Esophagus squamous epithelium (tissue), 4 donors: ENCODE data around the gene MTR.

ENCODE experiments used
- CTCF ChIP-seq, 6 experiments: fragments of 450-650 bp in 4 of 6; fragments of 200-600 bp in 2 of 6; sonication (generic) in 2 of 6; IDR thresholded peaks; one replicate each; pipeline ENCODE4 v1.5.1; 2016 to 2019; ENCODE audit warnings: antibody characterized with exemption in 6 of 6, mild to moderate bottlenecking in 4 of 6, moderate library complexity in 4 of 6
- POLR2A ChIP-seq, 4 donors: fragments of 450-650 bp; IDR thresholded peaks; one replicate each; pipeline ENCODE4 v1.6.1; 2017; ENCODE audit warnings: antibody characterized with exemption in 4 of 4, mild to moderate bottlenecking in 4 of 4, moderate library complexity in 3 of 4

DNA sequence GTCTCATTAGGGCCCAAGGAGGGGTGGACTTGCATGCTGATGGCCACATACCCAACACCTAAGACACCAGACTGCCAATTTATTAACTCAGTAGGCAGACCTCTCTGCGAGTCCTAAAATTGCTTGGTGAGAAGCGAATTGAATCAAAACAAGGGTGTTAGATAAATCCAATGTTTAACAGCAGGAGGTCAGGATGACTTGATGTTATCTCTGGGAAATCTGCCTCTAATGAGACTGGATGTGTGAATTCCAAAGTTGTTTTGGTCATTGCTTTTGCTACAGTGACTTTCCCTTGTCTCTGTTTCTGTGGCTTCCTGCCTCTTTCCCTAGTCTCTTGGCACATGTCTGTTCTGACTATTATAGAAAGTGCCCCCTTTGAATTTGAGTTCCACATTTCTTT, 20.8 kb downstream of the MTR start:
- TF ChIP-seq CTCF (IDR thresholded peaks at IDR 0.05), result no peak
- no peak for TF ChIP-seq POLR2A (IDR thresholded peaks at IDR 0.05)
